GM23248 (cell line): ENCODE data around the gene COMMD4.
"Not testable (repeated sequence)": the region's sequence is repeated elsewhere in the genome, so short reads cannot be mapped to it uniquely, and the experiment has no call there.

Experiments used
- EZH2 ChIP-seq: fragments of 200-600 bp; sonication (generic); IDR thresholded peaks from 2 replicates; pipeline ENCODE4 v1.6.1; 2018; ENCODE audit warnings: antibody characterized with exemption, mild to moderate bottlenecking; ENCODE audit not compliant: insufficient read depth, poor library complexity, severe bottlenecking
- EZH2phosphoT487 ChIP-seq: fragments of 200-600 bp; sonication (generic); IDR thresholded peaks from 2 replicates; pipeline ENCODE4 v1.6.1; 2018; ENCODE audit warnings: antibody characterized with exemption, moderate library complexity, mild to moderate bottlenecking, low read depth; ENCODE audit not compliant: insufficient read depth

GRCh38 chr15:75333654-75334419, 2.0 kb upstream of the COMMD4 start:
- TF ChIP-seq EZH2, EZH2phosphoT487: not testable (repeated sequence)
